GM13977 (cell line): Measurements from ENCODE around the gene IBTK.

Experiments
- DNase-seq: peaks from one replicate; pipeline ENCODE4 v3.0.0; 2012; ENCODE audit warnings: low spot score
- in situ Hi-C: fragments of 300-500 bp; cut with MboI; formaldehyde crosslinking; loops from one replicate; pipeline ENCODE4 v1.12.0; 2022; ENCODE audit warnings: low sequenced_read_pairs, low pct_unique_long_range_greater_than_20kb, mixed read lengths, inconsistent platforms; ENCODE audit not compliant: unreplicated experiment
- TF ChIP-seq, protein P1 (sequence below): IDR thresholded peaks from 2 replicates; pipeline ENCODE4 v1.5.1; 2012; ENCODE audit warnings: mild to moderate bottlenecking, control low read depth; ENCODE audit not compliant: insufficient read depth; ENCODE audit errors: extremely low read depth, missing control alignments

IBTK gene

DNA sequence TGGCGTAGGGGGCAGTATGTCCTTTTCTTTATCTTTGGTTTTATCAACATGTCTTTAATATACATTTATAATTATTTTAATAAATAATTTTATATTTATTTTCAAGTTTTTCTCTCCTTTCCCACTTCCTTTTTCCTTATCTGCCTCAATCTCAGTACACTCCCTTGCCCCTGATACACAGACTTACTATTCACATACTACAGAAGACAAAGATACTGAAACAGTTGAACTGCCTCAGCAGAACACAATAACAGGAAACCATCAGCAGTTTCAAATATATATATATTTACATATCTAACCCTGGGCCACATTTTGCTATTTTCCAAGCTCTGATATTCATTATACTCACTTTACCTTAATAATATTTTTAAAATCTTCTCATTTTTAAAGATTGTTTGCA lies 19.8 kb downstream of the IBTK start:
- peak; percentile 31 for DNase-seq
- in situ Hi-C loops: loop anchor here (25.0 kb wide), 1 partner anchor 985 kb away; no protein-coding TSS in a partner anchor
- TF ChIP-seq, protein P1, sequence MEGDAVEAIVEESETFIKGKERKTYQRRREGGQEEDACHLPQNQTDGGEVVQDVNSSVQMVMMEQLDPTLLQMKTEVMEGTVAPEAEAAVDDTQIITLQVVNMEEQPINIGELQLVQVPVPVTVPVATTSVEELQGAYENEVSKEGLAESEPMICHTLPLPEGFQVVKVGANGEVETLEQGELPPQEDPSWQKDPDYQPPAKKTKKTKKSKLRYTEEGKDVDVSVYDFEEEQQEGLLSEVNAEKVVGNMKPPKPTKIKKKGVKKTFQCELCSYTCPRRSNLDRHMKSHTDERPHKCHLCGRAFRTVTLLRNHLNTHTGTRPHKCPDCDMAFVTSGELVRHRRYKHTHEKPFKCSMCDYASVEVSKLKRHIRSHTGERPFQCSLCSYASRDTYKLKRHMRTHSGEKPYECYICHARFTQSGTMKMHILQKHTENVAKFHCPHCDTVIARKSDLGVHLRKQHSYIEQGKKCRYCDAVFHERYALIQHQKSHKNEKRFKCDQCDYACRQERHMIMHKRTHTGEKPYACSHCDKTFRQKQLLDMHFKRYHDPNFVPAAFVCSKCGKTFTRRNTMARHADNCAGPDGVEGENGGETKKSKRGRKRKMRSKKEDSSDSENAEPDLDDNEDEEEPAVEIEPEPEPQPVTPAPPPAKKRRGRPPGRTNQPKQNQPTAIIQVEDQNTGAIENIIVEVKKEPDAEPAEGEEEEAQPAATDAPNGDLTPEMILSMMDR: no peak

DNA sequence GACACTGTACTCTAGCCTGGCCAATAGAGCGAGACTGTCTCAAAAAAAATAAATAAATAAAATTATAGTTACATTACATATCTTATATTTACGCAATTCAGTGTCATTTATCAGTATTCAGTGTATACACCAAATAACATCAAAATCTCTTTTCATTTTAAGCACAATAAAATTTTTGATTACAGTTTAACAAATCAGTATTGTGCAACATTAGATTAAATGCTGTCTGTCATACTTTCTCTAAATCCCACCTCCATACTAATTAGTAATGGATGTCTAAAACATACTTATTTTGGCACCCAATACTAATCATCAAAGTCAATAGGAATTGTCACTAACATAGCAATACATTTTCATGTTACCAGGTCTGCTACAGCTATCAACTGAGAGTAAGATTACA lies 27.4 kb downstream of the IBTK start:
- no peak for DNase-seq
- TF ChIP-seq, protein P1: no peak
- in situ Hi-C loops: no loop called here

DNA sequence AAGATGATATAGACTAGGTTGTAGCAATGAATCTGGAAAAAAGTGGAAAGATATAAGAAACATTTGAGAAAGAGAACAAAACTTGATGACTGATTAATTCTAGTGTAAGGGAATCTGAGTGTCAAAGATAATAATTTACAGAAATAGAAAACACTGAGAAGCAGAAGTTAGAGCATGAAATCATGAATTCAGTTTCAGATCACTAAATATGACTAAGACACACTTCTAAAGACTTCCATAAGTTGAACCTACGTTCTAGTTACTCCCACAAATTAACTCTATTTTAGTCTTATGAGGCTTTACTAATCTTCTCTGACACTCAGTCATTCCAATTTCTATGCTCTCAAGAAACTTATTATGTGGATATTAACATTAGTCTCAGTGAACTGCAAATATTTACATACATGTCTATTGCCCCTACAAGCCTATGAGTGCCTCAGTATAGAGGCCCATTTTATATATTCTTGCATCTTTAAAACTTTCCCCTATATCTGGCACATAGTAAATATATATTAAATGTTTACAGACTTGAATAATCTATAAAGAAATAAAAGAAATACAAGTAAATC lies 30.4 kb downstream of the IBTK start:
- in situ Hi-C loops: no loop called here
- TF ChIP-seq, protein P1: no peak
- peak; percentile 18 for DNase-seq

DNA sequence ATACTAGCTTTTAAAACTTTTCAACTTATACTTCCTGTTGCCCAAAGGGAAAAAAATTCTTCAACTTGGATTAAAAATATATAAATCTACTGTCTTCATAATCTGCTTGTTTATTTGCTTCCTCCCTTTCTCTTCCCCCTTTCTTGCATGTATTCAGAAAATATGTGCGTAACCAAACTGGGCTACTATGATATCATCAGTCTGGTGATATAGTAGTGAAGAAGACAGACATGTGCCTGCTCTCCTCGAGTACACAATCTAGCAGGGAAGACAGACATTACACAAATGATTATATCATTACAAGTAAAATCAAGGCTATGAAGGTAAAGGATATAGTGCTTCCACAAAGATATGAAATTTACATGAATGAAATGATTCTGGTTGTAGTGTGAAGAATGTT lies 31.0 kb downstream of the IBTK start:
- TF ChIP-seq, protein P1: no peak
- in situ Hi-C loops: no loop called here
- DNase-seq: no peak

DNA sequence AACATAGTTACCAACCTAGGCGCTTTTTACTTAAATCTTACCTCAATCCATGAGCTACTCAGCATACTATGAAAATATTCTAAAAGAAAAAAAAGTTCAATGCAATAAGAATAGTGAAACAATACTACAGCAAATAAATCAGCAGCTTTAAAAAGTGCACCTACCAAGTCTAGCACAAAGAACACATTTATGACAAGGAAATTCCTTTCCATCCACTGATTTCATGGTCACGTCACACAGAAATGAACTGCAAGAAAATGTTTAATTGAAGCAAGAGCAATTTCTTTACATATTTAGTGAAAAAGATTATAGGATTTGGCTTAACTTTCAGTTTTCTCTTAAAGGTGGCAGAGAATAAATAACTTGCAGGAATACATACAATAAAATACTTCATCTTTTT lies 36.2 kb downstream of the IBTK start:
- TF ChIP-seq, protein P1: no peak
- no peak for DNase-seq
- in situ Hi-C loops: no loop called here

DNA sequence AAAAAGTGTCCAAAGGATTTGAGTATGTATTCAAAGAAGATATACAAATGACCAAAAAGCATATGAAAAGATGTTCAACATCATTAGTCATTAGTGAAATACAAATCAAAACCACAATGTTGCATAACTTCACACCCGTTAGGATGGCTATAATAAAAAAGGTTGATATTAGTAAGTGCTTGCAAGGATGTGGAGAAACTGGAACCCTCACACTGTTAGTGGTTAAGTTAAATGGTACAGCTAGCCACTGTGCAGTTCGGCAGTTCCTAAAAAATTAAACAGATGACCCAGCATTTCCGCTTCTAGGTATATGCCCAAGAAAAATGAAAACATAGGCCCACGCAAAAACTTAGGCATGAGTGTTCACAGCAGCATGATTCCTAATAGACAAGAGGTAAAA lies 38.6 kb downstream of the IBTK start:
- TF ChIP-seq, protein P1: no peak
- in situ Hi-C loops: no loop called here
- no peak for DNase-seq
